Embryonic facial prominence (tissue), 1 donor: ENCODE data around the gene MEGF11.

Experiments used
- DNase-seq: peaks from one replicate; pipeline ENCODE4 v3.0.0-alpha.2; 2016; ENCODE audit errors: extremely low spot score

The MEGF11 gene

DNA sequence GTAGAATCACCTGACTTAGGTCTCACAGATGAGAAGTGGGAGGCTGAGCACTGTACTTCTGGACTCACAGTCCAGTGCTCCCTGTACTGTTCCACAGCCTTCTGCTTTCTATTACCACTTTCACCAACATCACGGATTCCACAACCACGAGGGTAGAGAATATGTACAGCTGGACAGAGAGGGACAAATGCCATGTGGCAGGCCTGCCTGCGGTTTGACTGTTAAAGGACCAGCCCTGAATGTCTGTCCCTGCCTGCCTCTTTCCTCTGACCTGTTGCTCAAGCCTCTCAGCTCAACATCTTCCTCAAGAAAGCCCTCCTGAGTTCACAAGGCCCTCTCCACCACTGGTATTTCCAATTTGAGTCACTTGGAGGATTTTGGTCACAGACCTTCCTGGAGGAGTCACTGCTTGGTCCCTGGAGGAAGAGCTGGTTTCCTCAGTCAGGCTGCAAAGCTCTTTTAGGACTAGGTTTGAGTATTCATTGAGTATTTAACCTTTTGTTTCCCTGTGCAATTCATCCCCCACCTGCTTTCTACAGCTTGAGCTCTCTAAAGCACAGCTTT is 335.1 kb downstream of the MEGF11 start:
- no peak for DNase-seq

DNA sequence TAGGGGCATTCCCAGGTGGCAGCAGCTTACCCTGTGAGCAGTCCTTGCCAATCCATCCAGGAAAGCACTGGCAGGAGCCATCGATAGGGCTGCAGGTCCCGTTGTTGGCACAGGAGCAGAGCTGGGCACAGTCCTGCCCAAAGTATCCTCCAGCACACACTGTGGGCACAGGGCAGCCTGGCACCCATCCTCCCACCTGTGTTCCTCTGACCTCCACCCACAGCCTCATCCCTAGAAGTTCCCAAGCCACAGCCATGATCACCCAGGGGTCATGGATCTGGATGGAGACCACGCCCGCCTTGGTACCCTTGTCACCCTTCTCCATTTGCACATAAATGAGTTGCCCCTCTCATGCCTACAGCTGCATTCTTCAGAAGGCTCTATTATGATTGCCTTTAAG is 335.6 kb downstream of the MEGF11 start:
- no peak for DNase-seq

DNA sequence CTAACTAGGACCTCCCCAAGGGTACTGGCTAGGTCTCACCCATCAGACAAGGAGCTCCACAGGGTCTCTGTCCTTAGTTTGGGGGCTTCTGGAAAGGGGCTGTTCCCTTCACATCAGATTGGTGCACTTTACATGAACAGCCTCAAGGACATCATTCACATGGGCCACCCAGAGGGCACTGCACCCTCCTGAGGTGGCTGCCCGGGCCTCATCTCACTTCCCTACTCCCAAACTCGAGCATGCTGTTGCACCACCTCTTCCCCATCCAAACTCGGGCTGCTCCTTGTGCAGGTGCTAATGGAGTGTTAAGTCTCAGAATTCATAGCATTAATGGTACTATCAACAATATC is 336.2 kb downstream of the MEGF11 start:
- DNase-seq = no peak

DNA sequence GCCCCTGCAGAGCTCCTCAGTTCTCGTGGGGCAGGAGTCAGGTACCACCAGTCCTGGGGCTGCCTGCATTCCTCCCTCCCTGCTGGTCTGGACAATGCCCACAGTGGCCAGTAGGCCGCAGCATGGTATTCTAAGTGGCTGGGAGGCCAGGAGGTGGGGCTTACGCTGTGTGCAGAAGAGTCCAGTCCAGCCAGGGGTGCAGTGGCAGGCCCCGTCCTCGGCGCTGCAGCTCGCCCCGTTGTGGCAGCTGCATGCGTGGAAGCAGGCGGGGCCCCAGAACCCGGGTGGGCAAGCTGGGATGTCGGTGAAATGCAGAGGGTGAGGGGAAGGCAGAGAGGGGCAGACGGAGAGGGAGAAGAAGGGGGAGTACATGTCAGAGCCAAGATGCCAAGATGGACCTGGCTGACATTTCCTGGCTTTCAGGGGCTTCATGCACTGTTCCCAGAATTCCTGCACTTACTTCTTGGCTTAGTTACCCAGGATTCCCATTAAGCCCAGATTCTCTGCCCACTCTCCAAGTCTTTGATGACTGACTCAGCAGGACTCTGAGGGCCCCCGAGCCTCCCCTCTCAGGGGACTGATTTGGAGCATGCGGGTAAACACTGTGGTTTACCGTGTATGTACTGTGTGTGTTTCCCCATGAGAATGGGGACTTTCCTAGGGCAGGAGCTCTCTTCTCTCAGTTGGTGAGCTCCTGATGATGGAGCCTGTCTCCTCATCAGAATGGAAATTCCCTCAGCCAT is 336.7 kb downstream of the MEGF11 start:
- DNase-seq = no peak

DNA sequence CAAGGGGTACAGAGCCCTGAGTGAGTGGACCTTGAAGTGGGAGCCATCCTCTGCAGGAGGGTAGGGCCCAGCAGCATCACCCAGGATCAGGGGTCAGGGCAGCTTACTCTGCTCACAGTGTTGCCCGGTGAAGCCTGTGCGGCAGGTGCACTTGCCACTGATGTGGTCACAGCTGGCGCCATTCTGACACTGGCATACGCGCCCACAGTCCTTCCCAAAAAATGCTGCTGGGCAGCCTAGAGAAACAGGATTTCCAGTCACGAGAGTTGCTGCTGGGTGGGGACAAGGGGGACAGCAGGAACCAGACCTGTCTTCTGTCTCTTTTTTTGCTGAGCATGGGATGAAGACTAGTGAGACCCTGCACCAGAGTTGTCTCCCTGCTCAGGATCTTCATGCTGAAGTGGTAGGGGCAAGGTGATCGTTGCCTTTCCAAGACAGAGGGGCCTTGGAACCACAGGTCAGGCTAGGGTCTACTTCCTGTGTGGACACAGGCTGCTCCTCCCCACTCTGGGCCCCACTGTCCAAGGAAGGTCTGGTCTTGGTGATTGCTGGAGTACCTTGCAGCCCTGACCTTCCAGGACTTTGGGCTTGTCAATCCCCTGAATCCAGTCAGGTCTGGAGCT is 337.4 kb downstream of the MEGF11 start:
- no peak for DNase-seq

DNA sequence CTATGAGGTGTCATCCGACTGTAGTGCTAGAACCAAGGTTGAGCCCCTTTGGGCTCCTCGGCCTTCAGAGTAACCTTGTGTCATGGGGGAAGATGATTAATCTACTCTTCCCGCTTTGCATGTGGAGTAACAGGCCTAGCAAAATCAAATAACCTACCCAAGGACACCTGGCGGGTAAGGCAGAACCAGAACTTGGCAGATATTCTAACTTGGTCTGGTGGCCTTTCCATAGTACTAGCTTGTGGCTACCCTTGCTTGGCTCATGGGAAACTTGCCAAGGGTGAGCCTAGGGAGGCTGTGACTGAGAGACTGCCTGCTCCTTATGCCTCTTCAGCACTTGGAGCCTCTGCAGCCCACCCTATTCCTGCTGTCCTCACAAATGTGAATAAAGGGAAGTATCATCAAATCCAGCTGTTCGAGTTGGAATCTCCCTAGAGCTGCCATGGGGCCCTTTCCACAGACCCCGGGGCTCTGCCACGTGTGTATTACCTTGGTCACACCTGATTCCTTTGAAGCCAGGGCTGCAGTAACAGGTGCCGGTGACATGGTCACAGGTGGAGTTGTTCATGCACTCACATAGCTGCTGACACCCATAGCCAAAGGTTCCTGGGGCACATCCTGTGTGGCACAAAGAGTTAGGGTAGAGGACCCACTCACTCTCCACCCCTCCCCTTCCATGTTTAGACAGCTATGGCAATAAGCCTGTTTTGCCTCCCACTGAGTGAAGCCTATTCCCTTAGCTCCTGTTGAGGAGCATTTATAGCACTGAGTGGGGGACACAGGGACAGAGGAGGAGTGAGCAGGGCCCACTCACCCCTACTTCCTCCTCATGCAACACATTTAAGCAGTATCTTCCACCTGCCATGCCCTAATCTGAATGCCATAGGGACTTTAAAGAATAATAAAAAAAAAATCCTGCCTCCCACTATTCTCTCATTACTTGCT is 338.3 kb downstream of the MEGF11 start:
- no peak for DNase-seq

DNA sequence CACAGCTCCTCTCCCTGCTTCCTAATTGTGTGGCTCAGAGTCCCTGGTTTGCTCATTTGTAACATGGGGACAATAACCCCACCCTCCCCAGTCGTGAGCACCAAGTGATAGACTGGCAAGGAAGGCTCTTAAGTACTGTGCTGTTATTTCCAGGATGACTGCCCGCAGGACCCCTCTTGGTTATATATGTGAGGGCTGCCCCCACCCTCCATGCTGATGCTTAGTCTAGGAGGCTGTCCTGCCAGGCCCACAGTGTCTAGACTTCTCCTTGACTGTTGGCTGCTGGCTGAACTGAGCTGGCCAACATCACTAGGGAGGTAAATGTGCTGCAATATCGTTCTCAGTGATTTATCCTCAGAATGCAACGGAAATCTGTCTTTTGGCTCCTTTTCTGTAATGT is 339.2 kb downstream of the MEGF11 start:
- no peak for DNase-seq

DNA sequence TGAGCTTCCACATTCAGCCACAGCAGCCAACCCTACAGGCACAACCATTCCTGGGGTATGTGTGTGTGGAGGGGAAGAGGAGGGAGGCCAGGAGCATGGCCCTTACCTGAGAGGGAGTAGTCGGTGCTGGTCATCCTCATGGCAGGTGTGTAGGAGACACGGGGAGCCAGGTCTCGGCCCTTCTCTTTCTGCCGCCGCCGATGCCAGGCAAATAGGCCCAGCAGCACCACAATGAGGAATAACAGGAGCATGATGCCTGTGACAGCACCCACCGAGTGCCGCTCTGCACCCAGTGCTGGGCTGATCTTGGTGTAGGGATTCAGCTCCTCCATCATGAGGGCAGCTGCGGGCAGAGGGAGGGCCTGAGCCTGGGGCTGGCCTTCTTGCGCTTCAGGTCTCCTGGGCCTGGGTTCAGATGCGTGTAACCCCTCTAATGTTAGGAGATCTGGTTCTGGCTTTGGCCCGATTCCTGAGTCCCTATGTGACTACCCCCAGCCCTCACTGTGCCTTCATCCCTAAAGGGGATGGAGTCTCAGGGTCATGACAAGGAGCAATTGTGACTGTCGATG is 339.8 kb downstream of the MEGF11 start:
- DNase-seq = no peak

DNA sequence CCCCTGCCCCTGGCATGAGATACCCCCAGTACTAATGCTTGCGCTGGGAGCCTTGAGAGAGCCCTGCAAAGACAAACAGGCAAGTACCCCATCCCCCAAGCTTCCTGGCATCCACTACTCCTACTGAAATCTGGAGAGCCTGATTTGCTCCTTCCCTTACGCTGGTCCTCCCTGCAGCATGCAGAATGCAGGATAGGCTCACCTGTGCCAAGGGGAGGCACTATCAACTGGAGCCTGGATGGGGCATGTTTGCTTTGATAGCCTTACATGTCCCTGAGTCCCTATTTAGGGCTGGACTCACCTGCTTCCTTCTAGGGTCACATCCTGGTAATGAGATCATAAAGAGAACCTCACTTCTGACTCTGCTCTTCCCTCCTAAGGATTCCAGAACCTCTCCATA is 341.3 kb downstream of the MEGF11 start:
- no peak for DNase-seq

DNA sequence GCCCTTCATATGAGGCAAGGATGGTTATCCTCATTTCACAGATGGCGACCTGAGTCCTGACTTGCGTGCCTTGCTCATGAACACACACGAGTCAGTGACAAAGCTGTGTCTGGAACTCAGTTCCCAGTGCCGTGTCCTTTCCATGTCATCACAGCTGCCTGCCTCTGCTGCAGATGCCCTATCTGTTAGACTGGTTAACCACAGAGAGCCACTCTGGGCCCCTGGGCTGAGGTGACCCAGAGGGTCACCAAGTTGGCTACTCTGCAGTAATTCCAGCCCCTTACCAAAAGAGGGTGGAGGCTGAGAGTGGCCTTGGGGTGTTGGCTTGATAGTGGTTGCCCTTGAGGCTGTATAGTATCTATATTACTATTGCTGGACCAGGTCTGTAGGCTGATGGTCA is 343.2 kb downstream of the MEGF11 start:
- DNase-seq = no peak

DNA sequence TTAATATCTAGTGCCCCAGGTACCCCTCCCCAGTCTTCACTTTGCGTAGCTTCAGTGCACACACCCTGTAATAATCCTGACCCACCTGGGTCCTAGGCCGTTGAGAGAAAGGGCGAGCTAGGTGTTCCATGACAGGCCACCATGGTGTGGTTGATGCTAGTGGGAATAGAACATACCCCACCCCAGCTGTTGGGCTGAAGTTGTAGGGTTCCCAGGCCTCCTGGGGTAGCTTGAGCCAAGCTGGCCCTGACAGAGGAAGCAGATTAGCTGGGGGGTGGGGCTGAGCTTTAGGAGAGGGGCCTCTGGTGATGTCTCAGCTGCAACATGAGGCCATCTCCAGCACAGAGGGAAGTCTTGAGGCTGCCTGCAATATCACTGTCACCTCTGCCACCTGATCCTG is 343.7 kb downstream of the MEGF11 start:
- DNase-seq = no peak

DNA sequence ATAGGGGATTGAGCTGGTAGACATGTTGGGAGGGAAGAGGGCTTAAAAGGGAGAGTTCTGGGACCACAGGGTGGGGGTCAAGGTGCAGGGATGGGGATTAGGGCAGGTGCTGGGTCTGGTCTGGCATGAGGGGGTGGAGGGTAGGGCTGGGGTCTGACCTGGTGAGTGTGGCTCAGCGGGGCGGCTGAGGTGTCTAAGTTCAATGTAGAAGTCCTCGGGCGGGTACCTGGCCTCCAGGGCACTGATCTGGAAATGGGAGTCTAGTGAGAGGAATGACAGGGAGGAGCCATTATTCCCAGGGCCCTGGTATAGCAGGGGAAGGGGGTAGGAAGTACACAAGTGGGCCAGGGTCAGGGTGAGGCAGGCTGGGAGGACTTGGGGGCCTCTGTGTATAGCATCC is 344.7 kb downstream of the MEGF11 start:
- DNase-seq = no peak

DNA sequence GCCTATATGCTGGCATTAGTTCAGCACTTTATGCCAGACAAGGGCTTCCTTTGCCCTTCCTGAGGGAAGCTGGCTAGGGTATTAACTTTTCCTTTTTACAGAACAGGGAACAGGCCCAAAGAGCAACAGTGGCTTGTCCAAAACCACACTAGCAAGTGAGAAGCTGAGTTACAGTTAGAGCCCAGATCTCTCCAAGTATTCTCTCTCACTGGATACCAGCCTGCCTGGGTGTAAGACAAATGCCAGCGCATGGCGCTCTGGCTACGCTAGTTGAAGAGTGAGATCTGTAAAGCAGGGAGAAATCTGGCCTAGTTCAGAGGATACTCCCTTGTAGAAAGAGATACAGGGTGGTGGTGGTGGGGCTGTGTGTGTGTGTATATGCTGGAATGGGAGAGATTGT is 345.9 kb downstream of the MEGF11 start:
- no peak for DNase-seq

DNA sequence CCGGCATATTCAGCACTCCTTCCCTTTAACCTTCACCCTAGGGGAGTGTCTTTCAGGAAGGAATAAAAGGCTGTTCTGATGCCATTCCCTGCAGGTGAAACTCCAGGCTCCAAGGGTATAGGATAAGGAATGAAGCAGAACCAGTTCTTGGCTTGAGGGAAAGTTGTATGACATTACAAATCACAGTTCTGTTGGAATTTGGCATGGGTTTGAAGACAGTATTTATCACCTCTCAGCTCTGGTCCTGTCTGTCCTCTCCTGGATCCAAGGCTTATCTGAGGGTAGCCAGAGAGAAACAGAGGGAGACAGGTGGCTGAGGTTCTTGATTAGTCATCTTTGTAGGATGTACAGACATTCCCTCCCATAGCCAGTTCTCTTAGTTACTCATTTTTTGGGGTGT is 347.2 kb downstream of the MEGF11 start:
- no peak for DNase-seq

DNA sequence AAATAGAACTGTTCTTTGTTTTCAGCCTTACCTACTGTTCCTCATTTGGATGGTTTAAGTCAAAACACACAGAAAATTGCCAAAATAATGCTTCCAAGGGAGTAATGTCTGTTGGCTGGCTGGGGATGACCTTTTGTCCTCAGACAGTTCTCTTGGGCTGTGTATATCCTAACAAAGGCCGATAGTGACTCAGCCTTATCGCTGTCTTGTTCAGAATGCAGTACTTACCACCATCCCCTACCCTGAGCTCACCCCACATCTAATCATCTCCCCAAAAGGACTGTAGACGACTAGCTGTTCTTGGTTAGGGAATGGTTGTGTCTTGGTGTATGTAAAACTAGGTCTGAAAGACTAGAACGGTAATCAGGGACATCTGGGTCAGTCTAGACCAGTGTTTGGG is 349.2 kb downstream of the MEGF11 start:
- no peak for DNase-seq

DNA sequence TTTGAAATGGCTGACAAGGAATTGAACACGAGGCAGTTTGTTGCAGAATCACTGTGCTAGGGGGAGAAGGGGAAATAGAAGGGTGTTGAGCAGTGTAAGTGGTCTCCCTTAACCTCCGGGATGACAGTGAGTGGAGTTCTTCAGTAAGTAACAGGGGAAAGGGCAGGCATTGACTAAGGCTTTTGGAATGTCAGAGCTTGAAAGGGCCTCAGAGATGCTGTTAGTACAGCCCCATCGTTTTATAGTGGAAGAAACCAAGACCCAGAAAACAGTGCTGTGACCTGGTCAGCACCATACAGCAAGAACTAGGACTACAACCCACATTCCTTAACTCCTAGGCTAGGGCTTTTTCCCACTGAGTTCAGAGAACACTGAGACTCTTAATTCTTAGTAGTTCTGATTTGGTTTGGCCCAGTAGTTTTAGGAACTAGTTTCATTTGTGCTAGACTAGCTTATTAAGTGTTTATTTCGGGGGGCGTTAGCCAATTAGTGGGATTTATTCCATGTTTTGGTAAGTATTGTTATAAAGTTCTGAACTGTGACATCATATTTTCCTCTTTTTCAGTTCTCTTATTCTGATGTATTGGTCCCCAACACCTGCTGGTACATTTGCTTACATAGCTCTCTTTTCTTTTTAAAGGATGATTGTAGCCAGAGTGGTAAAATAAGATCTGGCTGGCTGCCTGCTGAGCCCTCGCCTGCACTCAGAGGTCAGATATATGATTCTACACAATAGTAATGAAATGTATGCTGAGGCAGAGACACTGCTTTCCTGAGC is 350.1 kb downstream of the MEGF11 start:
- DNase-seq = no peak

DNA sequence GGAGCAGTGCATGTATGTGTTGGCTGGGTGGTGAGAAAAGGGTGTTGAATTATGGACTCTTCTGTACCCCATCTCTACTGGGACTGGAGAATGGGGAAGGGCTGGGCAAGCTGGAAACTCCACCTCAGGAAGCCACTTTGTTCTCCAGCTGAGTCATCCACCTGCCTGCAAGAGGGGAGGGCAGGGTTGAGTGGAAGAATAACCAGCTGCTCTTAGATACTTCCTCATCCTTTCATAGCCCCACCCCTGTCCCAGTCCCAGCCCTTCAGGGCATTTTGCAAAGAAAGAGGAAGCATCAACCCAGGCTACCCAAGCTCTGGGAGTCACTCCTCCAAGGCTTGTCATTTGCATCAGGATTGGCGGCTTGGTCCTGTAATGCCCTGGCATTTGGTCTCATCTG is 351.2 kb downstream of the MEGF11 start:
- DNase-seq = no peak

DNA sequence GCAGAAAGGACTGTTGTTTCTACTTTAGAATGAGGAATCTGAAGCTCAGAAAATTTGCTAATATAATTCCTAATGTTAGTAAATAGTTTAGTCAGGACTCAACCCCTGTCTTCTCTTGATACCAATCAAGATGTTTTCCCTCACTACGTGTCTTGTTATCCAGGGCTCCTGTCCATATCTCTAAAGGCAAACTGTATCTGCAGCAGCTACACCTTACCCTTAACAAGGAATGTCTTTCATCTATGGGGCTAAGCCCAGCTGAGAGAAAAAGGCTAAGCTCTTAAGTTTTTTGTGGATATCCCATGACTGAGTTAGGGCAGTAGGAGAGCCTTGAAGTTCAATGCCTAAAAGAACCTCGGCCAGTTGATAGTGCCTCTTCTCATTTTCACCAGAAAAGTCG is 351.7 kb downstream of the MEGF11 start:
- DNase-seq = no peak

DNA sequence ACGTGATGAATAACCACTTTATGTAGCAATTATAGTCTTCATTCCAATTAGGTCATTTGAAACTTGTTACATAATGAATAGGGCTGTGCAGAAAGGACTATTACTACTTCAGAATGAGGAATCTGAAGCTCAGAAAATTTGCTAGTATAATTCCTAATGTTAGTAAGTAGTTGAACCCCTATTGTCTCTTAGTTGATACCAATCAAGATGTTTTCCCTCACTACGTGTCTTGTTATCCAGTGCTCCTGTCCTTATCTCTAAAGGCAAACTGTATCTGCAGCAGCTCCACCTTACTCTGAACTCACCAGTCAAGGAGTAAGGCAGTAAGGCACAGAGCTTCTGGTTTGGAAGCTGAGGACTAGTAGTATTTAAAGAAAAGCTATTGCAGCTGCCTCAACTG is 352.2 kb downstream of the MEGF11 start:
- DNase-seq = no peak

DNA sequence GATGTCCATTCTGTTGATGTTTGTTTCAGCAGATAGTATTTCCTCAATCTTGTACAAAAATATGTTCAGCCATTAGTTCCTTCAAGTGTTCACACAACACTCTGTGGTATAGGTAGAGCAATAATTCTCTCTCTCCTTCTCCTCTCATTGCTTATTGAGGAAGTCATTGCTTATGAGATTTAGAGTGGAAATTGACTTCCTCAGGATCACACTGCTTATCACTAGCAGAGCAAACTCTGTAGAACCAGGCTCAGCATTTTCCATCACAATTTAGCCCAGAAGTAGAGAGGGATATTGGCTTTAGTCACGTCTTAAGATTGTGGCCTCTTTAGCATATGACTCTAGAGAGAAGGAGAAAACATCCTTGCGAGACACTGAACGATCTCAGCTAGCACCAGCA is 353.1 kb downstream of the MEGF11 start:
- DNase-seq = no peak

DNA sequence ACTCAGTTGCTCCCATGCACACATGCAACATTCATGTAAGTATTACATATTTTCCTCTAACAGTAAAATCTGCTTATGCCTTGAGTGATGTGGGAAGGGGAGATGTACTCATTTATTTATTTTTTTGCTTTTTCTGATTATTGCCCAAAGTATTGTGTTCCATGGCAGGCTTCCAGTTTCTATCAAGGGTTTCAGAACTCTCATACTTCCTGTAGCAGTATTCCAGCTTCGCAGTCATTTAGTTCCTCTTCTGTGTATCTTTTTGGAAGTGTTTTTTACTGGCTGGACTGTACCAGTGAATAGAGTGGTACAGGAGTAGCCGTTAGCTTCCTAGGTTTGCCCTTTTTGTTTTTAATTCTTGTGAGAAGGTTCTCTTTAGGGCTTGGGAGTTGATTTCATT is 357.3 kb downstream of the MEGF11 start:
- DNase-seq = no peak
